Measurements from ENCODE around the gene PACSIN2.

The PACSIN2 gene

DNA sequence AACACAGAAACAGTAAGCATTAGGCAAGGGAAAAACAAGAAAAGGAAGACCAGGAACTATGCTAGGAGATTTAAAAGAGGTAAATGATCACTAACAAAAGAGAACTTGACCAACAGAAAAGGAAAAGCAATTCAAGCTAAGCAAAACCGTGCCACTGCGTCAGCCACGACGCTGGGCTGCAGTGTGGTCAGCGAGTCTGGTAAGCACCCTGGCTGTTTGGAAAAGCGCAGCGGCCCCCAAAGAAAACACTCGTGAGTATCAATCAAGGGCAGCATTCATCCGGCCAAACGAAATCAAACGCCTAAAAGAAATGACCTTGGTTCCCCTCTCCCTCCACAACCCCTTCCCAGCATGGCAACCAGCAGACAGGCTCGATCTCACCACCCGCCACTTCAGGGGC is 28.8 kb downstream of the PACSIN2 start:
- H3K23ac ChIP-seq (ENCODE audit: low read length in 2 of 2): no peak overlapping the region
- H2BK120ac ChIP-seq (ENCODE audit: low read depth, low read length): no peak overlapping the region
- DNase-seq: no peak
- H2BK5ac ChIP-seq (ENCODE audit: low read depth, low read length, poor library complexity, severe bottlenecking): no peak overlapping the region
- no peak overlapping the region for H4K91ac ChIP-seq (ENCODE audit: low read length)
- no peaks in the 10 kb centered on the region for H3K27me3 ChIP-seq (ENCODE audit: control insufficient read depth in 1 of 2, insufficient read depth in 1 of 2, low read length in 2 of 2)
- H3K36me3 ChIP-seq (ENCODE audit: control insufficient read depth in 1 of 2, insufficient read depth in 2 of 2, low read depth in 1 of 2, low read length in 2 of 2): peaks cover 0 to 5% of the 10 kb centered on the region in 2 experiments
- no peak overlapping the region for H3K27ac ChIP-seq (ENCODE audit: low read length, poor library complexity, severe bottlenecking)
- no peak overlapping the region for H2AK5ac ChIP-seq (ENCODE audit: low read length, severe bottlenecking)
- H3K4me1 ChIP-seq (ENCODE audit: control insufficient read depth, insufficient read depth, low read depth, low read length): peaks cover 7% of the 10 kb centered on the region
- H4K8ac ChIP-seq (ENCODE audit: low read length): no peak overlapping the region
- H3K4ac ChIP-seq (ENCODE audit: low read depth in 1 of 2, low read length in 2 of 2): no peak overlapping the region
- H2AFZ ChIP-seq (ENCODE audit: low read depth, low read length): no peak overlapping the region
- H3K4me2 ChIP-seq (ENCODE audit: low read length, poor library complexity, severe bottlenecking): no peak overlapping the region
- H3K14ac ChIP-seq (ENCODE audit: low read length in 2 of 2): no peak overlapping the region
- no peak overlapping the region for H2BK15ac ChIP-seq (ENCODE audit: low read depth, poor library complexity, severe bottlenecking)
- H3K9me3 ChIP-seq (ENCODE audit: control insufficient read depth, low read length): no peaks in the 10 kb centered on the region
- WGBS: 88% methylated on average over 13 of the region's 13 CpGs
- no peak overlapping the region for H3K18ac ChIP-seq (ENCODE audit: low read depth in 1 of 2, low read length in 2 of 2)
- H3K79me1 ChIP-seq (replicated peaks; ENCODE audit: low read length, poor library complexity, severe bottlenecking): peaks cover 2% of the 10 kb centered on the region
- peak overlapping the region in 1 of 2 experiments; percentile 32 for H2BK12ac ChIP-seq (ENCODE audit: low read length in 2 of 2)
- H3K4me3 ChIP-seq (ENCODE audit: insufficient read depth in 1 of 2, low read depth in 1 of 2, low read length in 2 of 2): no peak overlapping the region
- no peak overlapping the region for H3K9ac ChIP-seq (ENCODE audit: low read length)

DNA sequence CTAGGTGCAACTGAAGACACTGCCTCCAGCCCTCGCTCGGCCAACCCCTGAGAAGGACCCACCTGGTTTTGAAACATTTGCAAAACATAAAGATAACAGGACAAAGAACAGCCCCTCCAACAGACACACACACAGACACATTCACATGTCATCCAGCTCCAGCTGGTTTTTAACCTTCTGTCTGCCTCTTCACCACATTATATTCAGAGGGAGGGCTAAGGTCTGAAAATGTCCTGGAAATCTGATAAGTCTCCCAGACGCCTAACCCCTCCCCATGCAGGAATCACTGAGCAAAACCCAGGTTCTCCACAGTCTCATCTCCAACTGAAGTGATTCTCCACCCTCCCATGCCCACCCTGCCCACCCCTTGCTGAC is 29.4 kb downstream of the PACSIN2 start:
- 84% methylated on average over 3 of the region's 3 CpGs for WGBS
- no peak overlapping the region for H2BK15ac ChIP-seq (ENCODE audit: low read depth, poor library complexity, severe bottlenecking)
- H2BK120ac ChIP-seq (ENCODE audit: low read depth, low read length): no peak overlapping the region

GRCh38 chr22:42984814-42985530 is 30.0 kb downstream of the PACSIN2 start:
- Histone ChIP-seq H3K36me3 (ENCODE audit: control insufficient read depth in 1 of 2, insufficient read depth in 2 of 2, low read depth in 1 of 2, low read length in 2 of 2) (peaks cover 0 to 5% of the 10 kb centered on the region in 2 experiments), H3K9me3 (ENCODE audit: control insufficient read depth, low read length) (no peaks in the 10 kb centered on the region), H4K8ac (ENCODE audit: low read length) (peak overlapping the region; percentile 35), H2BK15ac (ENCODE audit: low read depth, poor library complexity, severe bottlenecking) (no peak overlapping the region), H3K79me1 (replicated peaks; ENCODE audit: low read length, poor library complexity, severe bottlenecking) (peaks cover 2% of the 10 kb centered on the region), H3K14ac (ENCODE audit: low read length in 2 of 2) (no peak overlapping the region), H3K4ac (ENCODE audit: low read depth in 1 of 2, low read length in 2 of 2) (no peak overlapping the region), H2BK5ac (ENCODE audit: low read depth, low read length, poor library complexity, severe bottlenecking) (no peak overlapping the region), H3K4me2 (ENCODE audit: low read length, poor library complexity, severe bottlenecking) (no peak overlapping the region), H3K27me3 (ENCODE audit: control insufficient read depth in 1 of 2, insufficient read depth in 1 of 2, low read length in 2 of 2) (no peaks in the 10 kb centered on the region), H2AFZ (ENCODE audit: low read depth, low read length) (no peak overlapping the region), H3K23ac (ENCODE audit: low read length in 2 of 2) (no peak overlapping the region), H2AK5ac (ENCODE audit: low read length, severe bottlenecking) (no peak overlapping the region), H3K4me3 (ENCODE audit: insufficient read depth in 1 of 2, low read depth in 1 of 2, low read length in 2 of 2) (no peak overlapping the region), H2BK120ac (ENCODE audit: low read depth, low read length) (no peak overlapping the region), H2BK12ac (ENCODE audit: low read length in 2 of 2) (no peak overlapping the region), H3K4me1 (ENCODE audit: control insufficient read depth, insufficient read depth, low read depth, low read length) (peaks cover 2% of the 10 kb centered on the region), H3K27ac (ENCODE audit: low read length, poor library complexity, severe bottlenecking) (no peak overlapping the region), H4K91ac (ENCODE audit: low read length) (no peak overlapping the region), H3K9ac (ENCODE audit: low read length) (no peak overlapping the region), H3K18ac (ENCODE audit: low read depth in 1 of 2, low read length in 2 of 2) (peak overlapping the region in 1 of 2 experiments; percentile 27)
- WGBS: 83% methylated on average over 9 of the region's 9 CpGs
- no peak for DNase-seq

More for the DNA sequence above, 29.4 kb downstream of the PACSIN2 start:
- Histone ChIP-seq H3K14ac (ENCODE audit: low read length in 2 of 2) (no peak overlapping the region), H3K4me2 (ENCODE audit: low read length, poor library complexity, severe bottlenecking) (no peak overlapping the region), H3K18ac (ENCODE audit: low read depth in 1 of 2, low read length in 2 of 2) (no peak overlapping the region), H3K79me1 (replicated peaks; ENCODE audit: low read length, poor library complexity, severe bottlenecking) (peaks cover 2% of the 10 kb centered on the region), H4K8ac (ENCODE audit: low read length) (no peak overlapping the region), H3K4me3 (ENCODE audit: insufficient read depth in 1 of 2, low read depth in 1 of 2, low read length in 2 of 2) (no peak overlapping the region), H3K27me3 (ENCODE audit: control insufficient read depth in 1 of 2, insufficient read depth in 1 of 2, low read length in 2 of 2) (no peaks in the 10 kb centered on the region), H3K23ac (ENCODE audit: low read length in 2 of 2) (no peak overlapping the region), H3K9ac (ENCODE audit: low read length) (no peak overlapping the region), H2AK5ac (ENCODE audit: low read length, severe bottlenecking) (no peak overlapping the region), H3K36me3 (ENCODE audit: control insufficient read depth in 1 of 2, insufficient read depth in 2 of 2, low read depth in 1 of 2, low read length in 2 of 2) (peaks cover 0 to 5% of the 10 kb centered on the region in 2 experiments), H2BK12ac (ENCODE audit: low read length in 2 of 2) (no peak overlapping the region), H4K91ac (ENCODE audit: low read length) (no peak overlapping the region), H3K9me3 (ENCODE audit: control insufficient read depth, low read length) (no peaks in the 10 kb centered on the region), H2BK5ac (ENCODE audit: low read depth, low read length, poor library complexity, severe bottlenecking) (no peak overlapping the region), H3K4ac (ENCODE audit: low read depth in 1 of 2, low read length in 2 of 2) (no peak overlapping the region), H3K27ac (ENCODE audit: low read length, poor library complexity, severe bottlenecking) (no peak overlapping the region), H2AFZ (ENCODE audit: low read depth, low read length) (no peak overlapping the region), H3K4me1 (ENCODE audit: control insufficient read depth, insufficient read depth, low read depth, low read length) (peaks cover 6% of the 10 kb centered on the region)
- DNase-seq: no peak

DNA sequence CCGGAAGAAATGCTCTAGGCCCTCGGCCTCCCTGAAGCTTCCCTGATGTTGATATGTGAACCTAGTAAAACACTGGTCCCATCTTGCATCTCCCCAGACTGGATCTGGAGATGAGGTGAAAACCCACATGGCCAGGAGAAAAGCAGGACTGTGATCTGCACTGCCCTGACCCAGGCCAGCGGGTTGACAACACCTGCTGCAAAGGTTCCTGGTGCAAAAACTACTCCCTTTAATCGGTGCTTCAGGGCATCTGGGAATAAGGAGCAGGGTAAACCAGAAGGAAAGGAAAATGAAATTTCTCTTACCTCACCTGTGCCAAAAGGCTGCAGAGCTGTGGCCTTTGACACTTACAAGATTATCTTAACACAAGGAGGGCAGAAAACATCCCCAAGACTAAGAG is 30.6 kb downstream of the PACSIN2 start:
- no peak overlapping the region for H3K18ac ChIP-seq (ENCODE audit: low read depth in 1 of 2, low read length in 2 of 2)

More for the DNA sequence above, 30.6 kb downstream of the PACSIN2 start:
- Histone ChIP-seq H3K4me3 (ENCODE audit: insufficient read depth in 1 of 2, low read depth in 1 of 2, low read length in 2 of 2) (no peak overlapping the region), H4K8ac (ENCODE audit: low read length) (no peak overlapping the region), H2BK120ac (ENCODE audit: low read depth, low read length) (no peak overlapping the region), H2BK12ac (ENCODE audit: low read length in 2 of 2) (no peak overlapping the region), H3K27me3 (ENCODE audit: control insufficient read depth in 1 of 2, insufficient read depth in 1 of 2, low read length in 2 of 2) (no peaks in the 10 kb centered on the region), H4K91ac (ENCODE audit: low read length) (no peak overlapping the region), H3K36me3 (ENCODE audit: control insufficient read depth in 1 of 2, insufficient read depth in 2 of 2, low read depth in 1 of 2, low read length in 2 of 2) (peaks cover 0 to 5% of the 10 kb centered on the region in 2 experiments), H3K9me3 (ENCODE audit: control insufficient read depth, low read length) (no peaks in the 10 kb centered on the region), H3K14ac (ENCODE audit: low read length in 2 of 2) (no peak overlapping the region), H3K4ac (ENCODE audit: low read depth in 1 of 2, low read length in 2 of 2) (no peak overlapping the region), H3K23ac (ENCODE audit: low read length in 2 of 2) (no peak overlapping the region), H2AK5ac (ENCODE audit: low read length, severe bottlenecking) (no peak overlapping the region), H3K9ac (ENCODE audit: low read length) (no peak overlapping the region), H3K4me1 (ENCODE audit: control insufficient read depth, insufficient read depth, low read depth, low read length) (peaks cover 2% of the 10 kb centered on the region), H2AFZ (ENCODE audit: low read depth, low read length) (no peak overlapping the region), H3K79me1 (replicated peaks; ENCODE audit: low read length, poor library complexity, severe bottlenecking) (peaks cover 2% of the 10 kb centered on the region), H3K4me2 (ENCODE audit: low read length, poor library complexity, severe bottlenecking) (no peak overlapping the region), H2BK5ac (ENCODE audit: low read depth, low read length, poor library complexity, severe bottlenecking) (no peak overlapping the region), H3K27ac (ENCODE audit: low read length, poor library complexity, severe bottlenecking) (no peak overlapping the region), H2BK15ac (ENCODE audit: low read depth, poor library complexity, severe bottlenecking) (no peak overlapping the region)
- no peak for DNase-seq
- 94% methylated on average over 4 of the region's 4 CpGs for WGBS
